Retina (tissue), 1 donor: ENCODE measurements around the gene EFNB2.
A peak's percentile ranks its signal among the peaks of the same experiment; 100 is the strongest.

ENCODE experiments used
- DNase-seq: peaks from one replicate; pipeline ENCODE4 v3.0.0-alpha.2; 2016

Gene EFNB2

DNA sequence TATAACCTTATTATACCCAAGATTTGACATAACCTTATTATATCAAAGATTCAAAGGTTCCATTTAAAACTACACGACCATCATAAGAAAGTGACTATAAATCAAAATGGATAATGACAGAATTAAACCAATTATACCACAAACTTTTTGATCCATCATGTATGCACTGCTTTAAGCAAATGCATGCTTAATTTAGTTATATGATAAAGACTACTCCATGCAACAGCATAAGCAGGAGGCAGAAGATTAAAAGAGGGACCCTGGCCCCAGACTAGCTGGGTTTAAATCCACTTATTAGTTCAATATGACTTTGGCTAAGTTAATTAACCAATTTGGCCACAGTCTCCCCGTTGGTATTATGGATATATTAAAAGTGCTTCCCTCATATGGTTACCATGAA, 11.4 kb downstream of the EFNB2 start:
- DNase-seq: no peak

DNA sequence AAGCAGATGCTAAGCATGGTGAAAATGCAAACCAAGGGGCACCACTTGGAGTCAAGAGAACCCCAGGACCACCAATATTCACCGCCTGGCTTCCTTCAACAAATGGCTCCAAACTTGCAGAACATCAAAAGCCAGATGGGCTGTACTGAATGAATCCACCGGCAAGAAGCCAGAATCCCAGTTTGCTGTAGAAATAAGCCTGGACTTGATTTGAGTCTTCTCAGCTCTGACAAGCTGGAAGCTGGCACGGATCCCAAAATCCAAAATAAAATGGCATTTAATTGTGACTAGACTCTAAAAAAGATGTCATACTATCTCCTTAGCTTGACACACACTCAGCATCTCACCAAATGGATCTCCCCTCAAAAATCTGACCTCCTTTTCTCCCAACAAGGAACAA, 11.9 kb downstream of the EFNB2 start:
- DNase-seq: no peak

- no peak for DNase-seq
Measured at GRCh38 chr13:106522898-106523525, 12.4 kb downstream of the EFNB2 start.

DNA sequence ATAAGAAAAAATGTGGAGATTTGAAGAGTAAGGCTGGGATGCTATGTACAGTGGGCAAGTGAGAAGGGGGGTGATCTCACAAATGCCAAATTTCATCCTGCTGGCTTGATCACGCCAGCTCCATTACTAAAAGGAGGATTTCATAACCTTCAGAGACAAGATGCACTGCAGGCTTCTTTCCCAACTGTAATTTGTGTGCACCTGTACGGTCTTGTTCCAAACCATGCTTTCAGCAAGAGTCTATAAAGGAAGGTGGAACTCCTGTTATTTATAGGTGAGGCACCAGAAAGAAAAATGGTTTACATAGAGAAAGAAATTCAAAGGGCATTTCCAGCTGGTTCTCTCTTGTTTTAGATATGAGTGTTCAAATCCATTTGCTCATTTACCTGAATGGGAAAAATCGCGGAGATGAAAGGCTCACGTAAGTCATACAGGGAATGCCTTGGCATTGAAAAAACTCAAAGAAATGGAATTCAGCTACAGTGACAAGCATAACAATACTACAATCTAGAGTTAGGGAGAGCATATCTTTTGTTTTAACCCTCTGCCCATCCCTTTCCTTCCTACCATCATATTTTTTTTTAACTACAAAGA, 13.3 kb downstream of the EFNB2 start:
- no peak for DNase-seq

DNA sequence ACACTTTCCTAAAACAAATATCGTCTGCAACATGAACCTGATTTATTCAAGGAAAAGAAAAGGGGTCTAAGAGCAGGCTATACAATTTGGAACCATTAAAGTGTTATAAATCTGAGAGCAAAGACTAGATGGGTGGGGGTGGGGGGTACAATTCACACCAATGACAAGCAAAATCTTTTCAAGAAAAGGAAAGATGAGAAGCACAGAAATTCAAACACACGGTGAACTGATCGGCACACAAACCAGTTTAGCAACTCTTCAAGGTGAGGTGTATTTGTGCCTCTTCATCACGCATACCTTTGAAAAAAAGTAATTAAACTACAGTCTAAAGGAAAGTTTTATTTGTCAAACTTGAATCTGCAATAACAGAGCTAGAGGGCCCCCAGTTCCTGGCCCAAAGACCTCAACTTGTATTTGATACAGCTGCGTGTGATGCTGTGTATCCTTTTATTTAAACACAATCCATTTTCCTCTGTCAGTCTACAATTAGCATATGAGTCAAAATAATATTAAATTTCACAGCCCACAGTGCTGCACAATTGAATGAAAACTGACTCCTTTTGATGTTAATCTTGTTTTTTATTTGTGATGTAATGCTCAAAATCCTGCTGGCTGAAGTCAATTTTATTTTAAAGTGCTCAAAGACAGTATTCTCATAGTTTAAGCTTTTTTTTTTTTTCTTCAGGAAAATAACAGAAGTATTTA, 14.2 kb downstream of the EFNB2 start:
- DNase-seq: no peak

- DNase-seq: no peak
Measured at GRCh38 chr13:106520251-106521054, 15.0 kb downstream of the EFNB2 start.

DNA sequence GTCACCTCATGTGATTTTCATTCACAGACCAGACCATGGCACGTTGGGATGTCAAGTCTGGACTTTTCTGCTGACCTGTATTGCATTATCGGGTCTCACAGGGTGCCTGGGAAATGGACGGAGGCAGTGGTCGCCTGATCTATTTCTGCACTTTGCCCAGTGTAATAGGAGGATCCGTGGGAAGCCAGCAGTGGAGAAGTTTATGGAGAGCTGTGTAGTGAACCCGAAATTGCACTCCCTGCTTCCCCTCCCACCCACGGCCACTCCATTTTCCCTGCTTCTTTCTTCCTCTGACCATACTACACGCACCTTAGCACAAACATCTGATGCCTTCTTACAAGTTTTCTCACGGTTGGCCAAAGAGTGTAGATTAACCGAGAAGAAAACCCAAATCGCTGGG, 16.9 kb downstream of the EFNB2 start:
- no peak for DNase-seq

DNA sequence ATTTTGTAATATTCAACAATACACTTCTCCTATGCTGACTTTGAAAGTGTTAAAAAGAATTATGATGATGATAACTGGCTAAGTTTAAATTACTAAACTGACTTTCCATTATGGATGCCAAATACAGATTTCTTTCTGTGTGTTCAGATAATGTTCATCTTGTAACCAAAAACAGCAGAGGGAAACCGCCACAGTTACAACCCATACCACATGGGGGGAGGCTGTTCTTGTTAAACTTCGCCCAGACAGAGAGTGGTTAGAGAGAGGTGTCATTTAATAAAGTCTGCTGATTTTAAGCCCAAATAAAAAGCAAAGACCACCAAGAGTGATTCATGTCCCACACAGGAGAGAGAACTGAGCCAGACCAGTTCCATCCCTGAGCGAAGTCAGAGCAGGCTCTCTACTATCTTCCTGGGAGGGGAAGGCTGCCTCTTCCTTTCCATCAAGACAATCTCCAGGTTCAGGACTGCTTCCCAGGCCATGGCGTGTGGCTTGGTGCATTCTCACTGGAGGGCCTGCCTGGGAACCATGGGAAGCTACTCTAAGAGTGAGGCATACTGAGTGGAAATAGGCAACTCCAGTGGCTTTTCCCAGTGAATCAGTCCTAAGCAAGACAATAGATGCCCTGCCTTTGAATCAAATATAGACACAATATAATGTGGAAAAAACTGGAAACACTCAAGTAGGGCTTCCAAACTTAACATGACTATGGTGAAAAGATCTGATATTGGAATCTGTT, 18.2 kb downstream of the EFNB2 start:
- DNase-seq: no peak

DNA sequence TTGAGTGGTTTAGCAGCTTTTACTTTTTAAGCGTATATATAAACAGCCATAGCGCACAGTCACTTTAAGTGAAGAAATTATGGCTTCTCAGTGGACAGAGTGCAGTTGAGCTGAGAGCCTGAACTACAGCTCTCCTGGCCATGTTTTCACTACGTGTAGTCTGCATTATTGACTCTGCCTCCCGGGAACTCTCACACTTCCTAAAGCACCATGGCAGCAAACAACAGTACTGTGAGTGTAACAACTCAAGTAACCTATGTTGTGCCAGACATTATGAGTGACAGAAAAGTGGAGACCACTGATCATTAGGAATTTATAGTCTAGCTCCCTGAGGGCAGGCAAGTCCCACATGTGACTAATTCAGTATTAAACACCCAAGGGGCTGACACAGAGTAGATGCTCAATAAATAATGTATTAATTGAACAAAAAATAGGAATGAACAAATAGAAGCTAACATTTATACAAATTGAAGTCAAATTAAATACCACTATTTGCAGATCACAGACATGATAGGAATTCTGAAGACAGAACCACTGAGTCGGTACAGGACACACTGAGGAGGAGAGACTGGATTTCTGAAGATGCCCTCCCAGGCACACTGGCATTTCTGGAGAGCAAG, 19.7 kb downstream of the EFNB2 start:
- no peak for DNase-seq

DNA sequence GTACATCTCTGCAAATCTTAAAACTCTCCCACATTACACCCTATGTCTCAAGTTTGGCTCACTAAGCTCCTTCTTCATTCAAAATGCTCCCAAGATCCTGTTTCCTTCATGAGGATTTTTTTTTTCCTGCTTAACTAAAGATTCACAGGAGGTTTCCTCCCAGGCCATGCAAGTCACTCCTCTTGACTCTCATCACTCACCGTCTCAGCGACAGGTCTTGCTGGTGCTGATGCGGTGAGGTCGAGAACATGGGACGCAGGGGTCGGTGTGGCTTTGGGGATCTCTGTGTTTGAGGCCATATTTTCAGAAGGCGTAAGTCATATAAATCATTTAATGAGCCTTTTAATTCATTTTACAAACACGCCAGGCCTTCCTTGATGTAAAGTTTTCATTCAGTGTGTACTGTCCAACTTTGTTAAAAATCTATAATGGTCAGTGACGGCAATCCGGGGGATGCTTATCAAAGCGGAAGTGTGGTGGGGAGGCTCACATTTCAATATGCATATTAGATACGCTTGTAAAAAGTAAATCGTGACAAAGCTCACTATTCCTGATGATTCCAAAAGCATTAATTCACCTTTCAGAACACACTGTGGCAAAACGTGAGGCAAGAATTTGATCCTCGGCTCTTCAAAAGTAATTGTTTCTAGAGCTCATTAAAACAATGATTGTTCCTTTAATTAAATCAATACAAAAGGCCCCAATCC, 20.4 kb downstream of the EFNB2 start:
- DNase-seq: no peak

GRCh38 chr13:106513025-106513983, 22.2 kb downstream of the EFNB2 start:
- DNase-seq: no peak

- no peak for DNase-seq
Measured at GRCh38 chr13:106507560-106508274, 27.7 kb downstream of the EFNB2 start.

- DNase-seq: no peak
Measured at GRCh38 chr13:106506286-106506685, 29.2 kb downstream of the EFNB2 start.

- DNase-seq: no peak
Measured at GRCh38 chr13:106505732-106506131, 29.7 kb downstream of the EFNB2 start.

DNA sequence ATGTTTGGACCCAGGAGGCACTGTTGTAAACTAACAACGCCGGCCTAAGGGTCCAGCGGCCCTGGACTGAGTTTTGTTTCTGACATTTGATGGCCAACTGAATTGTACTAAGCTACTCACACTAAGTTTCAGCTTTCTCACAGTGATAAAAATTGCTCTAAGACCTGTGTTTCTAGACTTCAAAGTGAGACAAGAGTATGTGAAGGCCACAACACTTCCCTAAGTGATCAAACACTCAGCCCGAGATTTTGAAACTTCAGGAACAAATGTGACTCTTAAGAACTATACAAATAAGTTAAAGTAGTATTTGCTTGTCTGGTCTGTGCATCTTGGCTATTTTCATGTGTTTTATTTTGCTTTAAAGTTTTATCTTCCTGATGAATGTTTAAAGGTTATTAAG, 30.2 kb downstream of the EFNB2 start:
- DNase-seq: no peak

- DNase-seq: peak; percentile 83
Measured at GRCh38 chr13:106503730-106504453, 31.6 kb downstream of the EFNB2 start.

DNA sequence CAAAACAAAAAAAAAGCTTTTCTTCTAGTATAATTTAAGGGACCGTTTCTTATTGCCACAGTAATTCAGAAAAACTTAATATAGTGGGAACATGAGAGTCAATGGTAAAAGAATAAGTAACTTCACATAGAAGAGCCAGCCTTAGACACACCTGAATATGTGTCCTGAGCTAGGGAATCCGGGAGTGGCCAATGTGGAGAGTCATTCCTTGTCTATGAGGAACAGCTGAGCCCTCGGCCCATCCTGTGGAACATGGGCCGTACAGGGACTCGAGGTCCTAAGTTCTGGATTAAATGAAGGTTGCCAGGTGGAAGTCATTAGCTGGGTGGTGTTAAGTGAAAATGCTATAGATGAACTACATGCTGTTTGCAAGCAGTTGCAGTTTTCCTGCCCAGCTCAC, 32.2 kb downstream of the EFNB2 start:
- no peak for DNase-seq

GRCh38 chr13:106500445-106500844, 35.0 kb downstream of the EFNB2 start:
- no peak for DNase-seq

DNA sequence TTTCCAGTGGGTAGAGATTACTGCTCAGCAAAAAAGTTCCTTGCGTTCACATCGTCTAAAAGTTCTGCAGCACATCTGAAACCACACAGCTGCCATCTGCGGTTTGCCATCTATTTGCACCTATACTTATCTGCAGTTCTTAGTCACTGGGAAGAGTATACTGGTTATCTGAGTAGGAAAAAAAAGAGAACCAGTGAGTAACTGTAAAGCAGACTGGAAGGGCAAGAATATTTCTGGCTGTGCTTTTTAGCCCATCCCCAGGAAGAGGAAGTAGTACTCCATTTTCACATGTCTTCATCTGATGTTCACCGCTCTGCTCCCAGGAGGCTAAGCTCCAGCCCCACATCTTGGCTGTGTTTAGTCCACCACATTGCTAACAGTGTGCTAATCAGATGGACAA, 35.6 kb downstream of the EFNB2 start:
- no peak for DNase-seq
